ENCODE data around the gene XPR1. TPM values are rescaled to one million over a fixed set of nuclear protein-coding genes. Genes with fewer than 3 reads are reported as not detected.

Gene XPR1
- total RNA-seq, 4 donors from 2014 or later = 6.8 to 23.1 (median 17.2) TPM

DNA sequence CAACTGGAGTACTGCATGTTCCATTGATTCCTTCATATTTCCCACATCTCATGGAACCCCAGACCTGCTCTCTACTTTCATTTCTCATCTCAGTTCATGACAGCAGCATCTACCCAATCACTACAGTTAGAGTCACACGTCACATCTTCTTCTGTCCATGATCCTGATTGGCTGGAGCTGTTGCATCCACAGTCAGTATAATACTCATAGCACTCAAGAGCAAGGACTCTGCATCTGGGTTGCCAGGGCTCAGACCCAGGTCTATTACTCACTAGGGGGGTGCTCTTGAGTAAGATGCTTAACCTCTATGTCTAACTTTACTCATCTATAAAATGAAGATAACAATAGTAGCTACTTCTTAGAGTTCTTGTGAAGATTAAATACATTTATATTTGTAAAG is 4.4 kb upstream of the XPR1 start:
- WGBS, 2 donors = 77 to 100% methylated on average over 1 of the region's 1 CpG
- Histone ChIP-seq H3K27me3 (no peaks in the 10 kb centered on the region), H3K36me3 (no peaks in the 10 kb centered on the region), H3K9me3 (no peaks in the 10 kb centered on the region), H3K4me1 (peaks cover 0 to 15% (median 5%) of the 10 kb centered on the region in 3 donors), H3K4me3 (no peak overlapping the region), H3K27ac (no peak overlapping the region)
- no peak for DNase-seq
- no peak for TF ChIP-seq POLR2A (IDR thresholded peaks at IDR 0.05)
- no peak for TF ChIP-seq CTCF (IDR thresholded peaks at IDR 0.05)
- intact Hi-C loops (cut with DNase I) = no loop called here

GRCh38 chr1:180628646-180629045 is 3.2 kb upstream of the XPR1 start:
- TF ChIP-seq CTCF (IDR thresholded peaks at IDR 0.05) (no peak), POLR2A (IDR thresholded peaks at IDR 0.05) (no peak)
- no peak for DNase-seq
- H3K9me3 ChIP-seq = no peaks in the 10 kb centered on the region
- peaks cover 0 to 25% (median 7%) of the 10 kb centered on the region in 3 donors for H3K4me1 ChIP-seq
- intact Hi-C loops (cut with DNase I) = no loop called here
- no peak overlapping the region for H3K27ac ChIP-seq
- no peaks in the 10 kb centered on the region for H3K27me3 ChIP-seq
- no peaks in the 10 kb centered on the region for H3K36me3 ChIP-seq
- 70 to 80% methylated on average over 1 of the region's 1 CpG for WGBS, 2 donors
- H3K4me3 ChIP-seq = no peak overlapping the region

DNA sequence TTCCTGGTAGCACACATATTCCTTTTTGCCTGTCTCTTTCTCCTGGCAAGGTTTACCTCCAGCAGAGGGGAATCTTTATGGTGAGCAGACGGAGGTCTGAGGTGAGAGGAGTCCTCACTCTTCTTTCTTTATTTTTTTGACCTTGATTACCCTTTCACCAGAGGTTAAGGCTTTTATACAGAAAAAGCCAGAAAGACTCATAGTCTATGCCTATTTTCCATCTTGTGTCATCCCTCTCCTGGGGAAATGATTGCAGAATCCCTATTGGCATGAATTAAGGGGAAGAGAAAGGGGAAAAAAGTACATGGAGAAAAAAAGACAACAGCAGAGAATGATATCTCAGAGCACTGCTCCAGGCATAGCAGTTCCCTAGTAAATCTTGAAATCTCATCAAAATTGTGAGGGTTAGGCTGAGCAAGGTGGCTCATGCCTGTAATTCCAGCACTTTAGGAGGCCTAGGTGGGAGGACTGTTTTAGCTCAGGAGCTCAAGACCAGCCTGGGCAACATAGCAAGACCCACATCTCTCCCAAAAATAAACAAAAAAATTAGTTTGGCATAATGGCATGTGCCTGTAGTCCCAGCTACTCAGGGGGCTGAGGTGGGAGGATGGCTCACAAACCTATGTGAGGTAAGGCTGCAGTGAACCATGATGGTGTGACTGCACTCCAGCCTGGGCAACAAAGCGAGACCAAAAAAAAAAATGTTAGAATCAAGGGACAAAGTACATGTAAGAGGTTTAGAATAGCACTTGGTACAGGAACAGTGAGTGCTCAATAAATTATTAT is 1.2 kb upstream of the XPR1 start:
- H3K4me3 ChIP-seq = no peak overlapping the region
- no peaks in the 10 kb centered on the region for H3K9me3 ChIP-seq
- intact Hi-C loops (cut with DNase I) = no loop called here
- H3K27me3 ChIP-seq = no peaks in the 10 kb centered on the region
- no peaks in the 10 kb centered on the region for H3K36me3 ChIP-seq
- H3K4me1 ChIP-seq = peaks cover 0 to 41% (median 16%) of the 10 kb centered on the region in 3 donors
- TF ChIP-seq CTCF (IDR thresholded peaks at IDR 0.05) (no peak), POLR2A (IDR thresholded peaks at IDR 0.05) (no peak)
- peak overlapping the region in 2 of 4 donors; percentile 58 to 93 for H3K27ac ChIP-seq
- DNase-seq = no peak
- 86 to 95% methylated on average over 2 of the region's 2 CpGs for WGBS, 2 donors

- intact Hi-C loops (cut with DNase I) = no loop called here
- H3K27ac ChIP-seq = peak overlapping the region in 3 of 4 donors; percentile 58 to 96 (median 93)
- no peaks in the 10 kb centered on the region for H3K9me3 ChIP-seq
- H3K27me3 ChIP-seq = no peaks in the 10 kb centered on the region
- TF ChIP-seq POLR2A (IDR thresholded peaks at IDR 0.05) (no peak), CTCF (IDR thresholded peaks at IDR 0.05) (no peak)
- peaks cover 0 to 47% (median 17%) of the 10 kb centered on the region in 3 donors for H3K4me1 ChIP-seq
- peak overlapping the region in 3 of 4 donors; percentile 71 to 86 (median 73) for H3K4me3 ChIP-seq
- DNase-seq = no peak
- 46 to 47% methylated on average over 6 of the region's 6 CpGs for WGBS, 2 donors
- H3K36me3 ChIP-seq = no peaks in the 10 kb centered on the region
Observed at GRCh38 chr1:180631194-180631765, 542 bp upstream of the XPR1 start.

- peak overlapping the region; percentile 56 to 86 (median 72) for H3K4me3 ChIP-seq
- no peak for DNase-seq
- no peaks in the 10 kb centered on the region for H3K36me3 ChIP-seq
- intact Hi-C loops (cut with DNase I) = no loop called here
- H3K27me3 ChIP-seq = no peaks in the 10 kb centered on the region
- peaks cover 0 to 53% (median 17%) of the 10 kb centered on the region in 3 donors for H3K4me1 ChIP-seq
- TF ChIP-seq POLR2A (IDR thresholded peaks at IDR 0.05) = no peak
- no peak for TF ChIP-seq CTCF (IDR thresholded peaks at IDR 0.05)
- H3K9me3 ChIP-seq = no peaks in the 10 kb centered on the region
- WGBS, 2 donors = 1 to 2% methylated on average over 8 to 18 of the region's 44 CpGs
- H3K27ac ChIP-seq = peak overlapping the region; percentile 83 to 96 (median 92)
Observed at GRCh38 chr1:180632326-180633056, 669 bp downstream of the XPR1 start.
